Astrocyte of the cerebellum (primary cell): ENCODE measurements around the gene LMAN2.
"Not testable (repeated sequence)": the region's sequence is repeated elsewhere in the genome, so short reads cannot be mapped to it uniquely, and the experiment has no call there.

Experiments
- DNase-seq: peaks from one replicate; pipeline ENCODE4 v3.0.0-alpha.2; 2011; ENCODE audit warnings: low read depth
- H3K4me3 ChIP-seq: 2 replicates; pipeline ENCODE4 v1.5.1; 2011; ENCODE audit warnings: mild to moderate bottlenecking, low read depth, low read length, moderate library complexity
- CTCF ChIP-seq: IDR thresholded peaks from 2 replicates; pipeline ENCODE4 v1.5.1; 2012; ENCODE audit warnings: low read length, low read depth, moderate library complexity, mild to moderate bottlenecking; ENCODE audit errors: missing control alignments
- in situ Hi-C: cut with HindIII; loops from 2 replicates; pipeline ENCODE4 v1.10.0; 2017; ENCODE audit warnings: low sequenced_read_pairs

The LMAN2 gene

GRCh38 chr5:177378884-177379883, 27.7 kb upstream of the LMAN2 start:
- no peak overlapping the region for H3K4me3 ChIP-seq
- peak; percentile 15 for DNase-seq

GRCh38 chr5:177377851-177378776, 26.6 kb upstream of the LMAN2 start:
- no peak for DNase-seq
- in situ Hi-C loops = no loop called here
- no peak for TF ChIP-seq CTCF

More at GRCh38 chr5:177378884-177379883, 27.7 kb upstream of the LMAN2 start:
- no peak for TF ChIP-seq CTCF
- in situ Hi-C loops = no loop called here

GRCh38 chr5:177376107-177376506, 24.6 kb upstream of the LMAN2 start:
- in situ Hi-C loops = no loop called here
- DNase-seq = no peak
- no peak overlapping the region for H3K4me3 ChIP-seq
- TF ChIP-seq CTCF = no peak

More at GRCh38 chr5:177377851-177378776, 26.6 kb upstream of the LMAN2 start:
- no peak overlapping the region for H3K4me3 ChIP-seq

- H3K4me3 ChIP-seq, DNase-seq, in situ Hi-C loops: not testable (repeated sequence)
Measured at GRCh38 chr5:177375516-177375915, 24.0 kb upstream of the LMAN2 start.

- no peak overlapping the region for H3K4me3 ChIP-seq
- DNase-seq = no peak
- TF ChIP-seq CTCF = no peak
- in situ Hi-C loops = no loop called here
Measured at GRCh38 chr5:177374211-177374610, 22.7 kb upstream of the LMAN2 start.

GRCh38 chr5:177373806-177374205, 22.3 kb upstream of the LMAN2 start:
- H3K4me3 ChIP-seq = no peak overlapping the region
- TF ChIP-seq CTCF = no peak
- no peak for DNase-seq
- in situ Hi-C loops = no loop called here
